GM19099 (cell line): ENCODE results near the gene SNED1.

ENCODE experiments used
- POLR2A ChIP-seq: IDR thresholded peaks from 3 replicates; pipeline ENCODE4 v1.6.1; 2011; ENCODE audit warnings: low read depth; ENCODE audit not compliant: insufficient read length; ENCODE audit errors: extremely low read depth

The SNED1 gene

GRCh38 chr2:241109210-241110088 lies 111.0 kb downstream of the SNED1 start:
- no peak for TF ChIP-seq POLR2A

- no peak for TF ChIP-seq POLR2A
These were observed 111.7 kb downstream of the SNED1 start for GRCh38 chr2:241110089-241110606.

- TF ChIP-seq POLR2A: peak; percentile 51
These were observed 112.4 kb downstream of the SNED1 start for GRCh38 chr2:241110607-241111439.

GRCh38 chr2:241111440-241111805 lies 113.0 kb downstream of the SNED1 start:
- no peak for TF ChIP-seq POLR2A

GRCh38 chr2:241112046-241112445 lies 113.6 kb downstream of the SNED1 start:
- TF ChIP-seq POLR2A: no peak

- no peak for TF ChIP-seq POLR2A
These were observed 114.2 kb downstream of the SNED1 start for GRCh38 chr2:241112592-241112991.

GRCh38 chr2:241114836-241115235 lies 116.4 kb downstream of the SNED1 start:
- no peak for TF ChIP-seq POLR2A

- TF ChIP-seq POLR2A: no peak
These were observed 116.9 kb downstream of the SNED1 start for GRCh38 chr2:241115361-241115760.

GRCh38 chr2:241116606-241117560 lies 118.5 kb downstream of the SNED1 start:
- no peak for TF ChIP-seq POLR2A

- no peak for TF ChIP-seq POLR2A
These were observed 120.5 kb downstream of the SNED1 start for GRCh38 chr2:241118737-241119505.

- no peak for TF ChIP-seq POLR2A
These were observed 122.0 kb downstream of the SNED1 start for GRCh38 chr2:241120440-241120839.

- TF ChIP-seq POLR2A: no peak
These were observed 122.6 kb downstream of the SNED1 start for GRCh38 chr2:241121008-241121407.

GRCh38 chr2:241122376-241123002 lies 124.1 kb downstream of the SNED1 start:
- TF ChIP-seq POLR2A: no peak
